ENCODE measurements around the gene NAALADL2.
"Not testable (repeated sequence)": the region's sequence is repeated elsewhere in the genome, so short reads cannot be mapped to it uniquely, and the experiment has no call there.

DNA sequence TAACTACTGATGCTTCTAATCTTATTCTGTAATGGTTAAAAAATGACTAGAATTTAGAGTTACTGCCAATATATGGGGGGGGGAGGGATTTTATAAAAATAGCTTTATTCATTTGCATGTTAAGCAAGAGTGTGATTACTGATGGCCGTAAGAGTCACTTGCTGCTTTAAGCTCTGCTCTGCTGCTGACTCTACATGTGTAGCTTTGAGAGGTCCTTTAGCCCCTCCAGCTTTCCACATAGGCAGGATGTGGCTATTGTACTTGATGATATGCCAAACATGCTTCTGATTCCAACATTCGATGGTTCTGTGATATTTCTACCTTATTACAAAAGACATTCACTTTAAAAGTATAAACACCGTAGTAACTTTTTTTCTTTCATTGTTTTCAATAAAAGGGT is 511.3 kb downstream of the NAALADL2 start:
- not testable (repeated sequence) for TF ChIP-seq CTCF (IDR thresholded peaks at IDR 0.05); POLR2AphosphoS5 (IDR thresholded peaks at IDR 0.05; ENCODE audit: low read depth, low read length)
